Dendritic cell treated with granulocyte-macrophage colony-stimulating factor and Interleukin-4, amounts not matched to agents 40 ng/mL and 50 ng/mL, for 4 days (primary cell): ENCODE measurements around the gene DAO.
"Not testable (repeated sequence)": the region's sequence is repeated elsewhere in the genome, so short reads cannot be mapped to it uniquely, and the experiment has no call there.

ENCODE experiments used
- H3K27ac Mint-ChIP-seq: one replicate; pipeline ENCODE4 v1.8.0; 2022; ENCODE audit warnings: mild to moderate bottlenecking, mixed read lengths
- H3K27me3 Mint-ChIP-seq: one replicate; pipeline ENCODE4 v1.8.0; 2022; ENCODE audit warnings: mild to moderate bottlenecking, mixed read lengths
- H3K36me3 Mint-ChIP-seq: one replicate; pipeline ENCODE4 v1.8.0; 2022; ENCODE audit warnings: low read depth, mixed read lengths
- H3K4me1 Mint-ChIP-seq: one replicate; pipeline ENCODE4 v1.8.0; 2022; ENCODE audit warnings: low read depth, mixed read lengths
- H3K4me3 Mint-ChIP-seq: one replicate; pipeline ENCODE4 v1.8.0; 2022; ENCODE audit warnings: mild to moderate bottlenecking, moderate library complexity, mixed read lengths
- H3K9me3 Mint-ChIP-seq: one replicate; pipeline ENCODE4 v1.8.0; 2022; ENCODE audit warnings: mixed read lengths
- intact Hi-C: fragments of 100-400 bp; cut with micrococcal nuclease; formaldehyde crosslinking; loops from one replicate; pipeline ENCODE4 v1.15.0; 2022

DAO gene

GRCh38 chr12:108840605-108841332 lies 39.1 kb upstream of the DAO start:
- H3K27ac Mint-ChIP-seq: peak overlapping the region; percentile 89
- intact Hi-C loops: no loop called here
- H3K27me3 Mint-ChIP-seq: no peaks in the 10 kb centered on the region
- H3K4me1 Mint-ChIP-seq: peaks cover 82% of the 10 kb centered on the region
- no peaks in the 10 kb centered on the region for H3K9me3 Mint-ChIP-seq
- H3K36me3 Mint-ChIP-seq: peaks cover 88% of the 10 kb centered on the region
- H3K4me3 Mint-ChIP-seq: no peak overlapping the region

DNA sequence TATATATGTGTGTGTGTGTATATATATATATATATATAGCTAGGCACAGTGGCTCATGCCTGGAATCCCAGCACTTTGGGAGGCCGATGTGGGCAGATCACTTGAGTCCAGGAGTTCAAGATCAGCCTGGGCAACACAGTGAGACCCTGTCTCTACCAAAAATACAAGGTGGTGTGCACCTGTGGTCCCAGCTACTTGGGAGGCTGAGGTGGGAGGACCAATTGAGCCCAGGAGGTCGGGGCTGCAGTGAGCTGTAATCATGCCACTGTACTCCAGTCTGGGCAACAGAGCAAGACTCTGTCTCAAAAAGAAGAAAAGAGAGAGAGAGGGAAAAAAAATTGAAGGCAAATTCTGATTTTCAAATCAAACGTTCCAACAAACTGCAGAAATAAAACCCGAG lies 38.1 kb upstream of the DAO start:
- Mint-ChIP-seq H3K4me1 (peaks cover 87% of the 10 kb centered on the region), H3K36me3 (peaks cover 91% of the 10 kb centered on the region)
- H3K27me3 Mint-ChIP-seq, H3K4me3 Mint-ChIP-seq, H3K9me3 Mint-ChIP-seq, intact Hi-C loops, H3K27ac Mint-ChIP-seq: not testable (repeated sequence)

DNA sequence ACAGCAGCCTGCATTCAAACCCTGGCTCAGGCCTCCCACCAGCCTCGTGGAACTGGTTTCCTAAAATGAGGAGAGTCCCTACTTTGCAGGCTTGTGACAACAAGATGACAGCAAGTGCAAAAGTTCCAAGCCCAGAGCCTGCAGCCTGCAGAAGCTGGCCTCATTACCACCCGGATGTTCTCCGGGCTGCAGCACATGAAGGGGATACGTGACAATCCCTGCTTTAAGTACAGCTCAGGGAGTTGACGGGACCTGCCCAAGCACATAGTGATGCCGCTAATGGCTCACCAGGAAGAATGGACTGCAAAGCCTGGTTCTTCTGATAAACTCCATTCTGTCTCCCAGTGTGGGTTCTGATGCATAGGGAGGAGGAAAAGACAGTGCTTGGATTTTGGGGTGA lies 37.5 kb upstream of the DAO start:
- Mint-ChIP-seq H3K27ac (no peak overlapping the region), H3K9me3 (no peaks in the 10 kb centered on the region), H3K4me1 (peaks cover 88% of the 10 kb centered on the region), H3K27me3 (no peaks in the 10 kb centered on the region), H3K36me3 (peaks cover 91% of the 10 kb centered on the region), H3K4me3 (no peak overlapping the region)
- intact Hi-C loops: no loop called here

DNA sequence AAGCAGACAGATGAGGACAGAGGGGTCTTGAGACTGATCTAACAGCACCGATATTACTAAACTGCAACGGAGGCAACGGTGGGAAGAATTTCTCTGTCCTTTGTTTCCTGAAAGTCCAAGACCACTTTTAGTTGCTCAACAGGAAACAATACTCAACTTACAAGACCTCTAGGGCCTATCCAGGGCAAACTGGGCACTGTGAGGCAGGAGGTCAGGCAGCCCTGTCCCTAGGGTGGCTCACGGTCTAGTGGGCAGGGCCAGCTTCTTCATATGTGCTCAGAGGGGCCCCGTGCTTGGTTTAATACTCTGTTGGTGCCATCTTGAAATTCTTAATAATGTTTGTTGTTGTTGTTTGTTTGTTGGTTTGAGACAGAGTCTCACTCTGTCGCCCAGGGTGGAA lies 36.7 kb upstream of the DAO start:
- H3K27me3 Mint-ChIP-seq: no peaks in the 10 kb centered on the region
- no peak overlapping the region for H3K4me3 Mint-ChIP-seq
- H3K4me1 Mint-ChIP-seq: peaks cover 88% of the 10 kb centered on the region
- intact Hi-C loops: no loop called here
- no peak overlapping the region for H3K27ac Mint-ChIP-seq
- H3K9me3 Mint-ChIP-seq: no peaks in the 10 kb centered on the region
- peaks cover 93% of the 10 kb centered on the region for H3K36me3 Mint-ChIP-seq

- no peak overlapping the region for H3K4me3 Mint-ChIP-seq
- peaks cover 87% of the 10 kb centered on the region for H3K36me3 Mint-ChIP-seq
- peaks cover 72% of the 10 kb centered on the region for H3K4me1 Mint-ChIP-seq
- H3K27me3 Mint-ChIP-seq: no peaks in the 10 kb centered on the region
- no peaks in the 10 kb centered on the region for H3K9me3 Mint-ChIP-seq
- H3K27ac Mint-ChIP-seq: peak overlapping the region; percentile 45
- intact Hi-C loops: no loop called here
Observed at GRCh38 chr12:108845696-108846095, 34.2 kb upstream of the DAO start.

DNA sequence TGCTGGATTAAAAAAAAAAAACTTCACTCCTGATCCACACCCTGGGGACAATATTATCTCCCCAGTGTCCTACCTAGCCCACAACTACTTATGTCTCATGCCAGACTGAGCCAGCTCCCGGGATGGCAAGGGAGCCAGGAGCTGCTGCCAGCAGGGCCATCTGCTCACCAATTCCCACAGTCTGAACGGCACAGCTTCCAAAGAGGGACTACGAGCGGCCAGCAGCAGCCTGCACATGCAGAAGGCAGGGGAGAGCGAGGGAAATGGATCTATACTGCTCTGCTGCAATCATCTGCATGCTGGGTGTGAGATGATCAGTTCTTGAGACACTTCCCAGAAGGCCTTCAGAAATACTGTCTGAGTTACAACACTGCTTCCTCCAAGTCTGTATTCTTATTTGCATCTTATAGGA lies 33.6 kb upstream of the DAO start:
- Mint-ChIP-seq H3K4me3 (no peak overlapping the region), H3K4me1 (peaks cover 73% of the 10 kb centered on the region), H3K9me3 (no peaks in the 10 kb centered on the region), H3K36me3 (peaks cover 87% of the 10 kb centered on the region), H3K27me3 (no peaks in the 10 kb centered on the region), H3K27ac (peak overlapping the region; percentile 45)
- intact Hi-C loops: no loop called here

DNA sequence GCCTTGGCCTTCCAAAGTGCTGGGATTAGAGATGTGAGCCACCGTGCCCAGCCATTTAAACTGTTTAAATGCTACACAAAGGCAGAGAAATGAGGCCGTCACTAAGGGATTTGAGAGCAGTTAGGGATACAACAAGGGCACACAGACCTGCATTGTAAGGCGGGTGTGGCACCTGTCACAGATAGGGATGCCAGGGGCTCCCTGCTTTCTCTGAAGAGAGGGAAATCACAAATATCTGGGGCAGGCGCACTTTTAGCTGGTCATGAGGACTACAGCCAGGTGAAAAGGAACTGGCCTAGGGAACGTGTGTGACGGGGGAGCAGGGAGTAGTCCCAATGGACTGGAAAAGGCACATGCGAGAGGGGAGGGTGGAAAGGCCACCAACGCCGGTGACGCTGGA lies 32.2 kb upstream of the DAO start:
- Mint-ChIP-seq H3K4me1 (peaks cover 73% of the 10 kb centered on the region), H3K36me3 (peaks cover 87% of the 10 kb centered on the region), H3K27ac (peak overlapping the region; percentile 45), H3K4me3 (no peak overlapping the region), H3K27me3 (no peaks in the 10 kb centered on the region), H3K9me3 (no peaks in the 10 kb centered on the region)
- intact Hi-C loops: no loop called here

GRCh38 chr12:108849660-108850059 lies 30.2 kb upstream of the DAO start:
- Mint-ChIP-seq H3K27me3 (no peaks in the 10 kb centered on the region), H3K9me3 (no peaks in the 10 kb centered on the region), H3K4me1 (peaks cover 73% of the 10 kb centered on the region), H3K27ac (no peak overlapping the region), H3K36me3 (peaks cover 87% of the 10 kb centered on the region), H3K4me3 (no peak overlapping the region)
- intact Hi-C loops: loop anchor here (5.0 kb wide), 1 partner anchor 117 kb away; the partner anchor contains the start of gene CORO1C

DNA sequence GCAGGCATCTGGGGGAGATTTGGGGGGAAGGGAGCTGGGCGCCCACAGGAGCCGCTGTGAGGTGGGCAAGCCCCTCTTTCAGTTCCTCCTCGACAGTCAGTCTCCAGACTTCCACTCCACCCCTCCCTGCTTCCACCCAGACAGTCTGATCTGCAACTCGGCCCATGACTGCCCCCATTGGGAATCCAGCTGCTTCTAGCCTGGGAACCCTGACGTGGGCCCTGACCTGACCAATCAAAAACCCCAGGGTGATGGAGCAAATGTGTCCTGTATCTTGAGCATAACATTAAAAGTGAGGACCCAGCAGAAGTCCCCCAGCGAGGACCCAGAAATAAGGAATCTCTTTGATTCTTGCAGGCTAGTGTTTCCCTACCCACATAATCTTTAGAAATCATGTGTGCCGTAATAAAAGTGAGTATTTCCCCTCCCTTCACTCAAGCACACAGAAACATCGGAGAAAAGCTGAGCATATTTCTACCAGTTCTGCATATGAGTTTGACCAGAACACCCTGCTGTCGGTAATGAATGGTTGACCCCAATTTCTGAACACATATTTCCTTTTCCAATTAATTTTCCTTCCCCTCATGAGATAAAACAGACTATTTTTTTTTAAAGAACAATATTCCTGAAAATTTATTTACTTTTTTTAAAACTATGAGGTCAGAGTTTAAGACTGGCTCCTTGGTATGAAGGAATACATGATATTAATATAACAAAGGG lies 28.9 kb upstream of the DAO start:
- Mint-ChIP-seq H3K36me3 (peaks cover 89% of the 10 kb centered on the region), H3K9me3 (no peaks in the 10 kb centered on the region), H3K4me1 (peaks cover 80% of the 10 kb centered on the region), H3K27me3 (no peaks in the 10 kb centered on the region), H3K4me3 (peak overlapping the region; percentile 13), H3K27ac (peak overlapping the region; percentile 83)
- intact Hi-C loops: loop anchor here (5.0 kb wide), 1 partner anchor 119 kb away; the partner anchor contains the start of gene CORO1C

- Mint-ChIP-seq H3K4me1 (peaks cover 70% of the 10 kb centered on the region), H3K9me3 (no peaks in the 10 kb centered on the region), H3K4me3 (no peak overlapping the region), H3K36me3 (peaks cover 83% of the 10 kb centered on the region), H3K27ac (peak overlapping the region; percentile 91), H3K27me3 (no peaks in the 10 kb centered on the region)
- intact Hi-C loops: loop anchor here (5.0 kb wide), 1 partner anchor 120 kb away; the partner anchor contains the start of gene CORO1C
Observed at GRCh38 chr12:108852674-108853309, 27.1 kb upstream of the DAO start.

DNA sequence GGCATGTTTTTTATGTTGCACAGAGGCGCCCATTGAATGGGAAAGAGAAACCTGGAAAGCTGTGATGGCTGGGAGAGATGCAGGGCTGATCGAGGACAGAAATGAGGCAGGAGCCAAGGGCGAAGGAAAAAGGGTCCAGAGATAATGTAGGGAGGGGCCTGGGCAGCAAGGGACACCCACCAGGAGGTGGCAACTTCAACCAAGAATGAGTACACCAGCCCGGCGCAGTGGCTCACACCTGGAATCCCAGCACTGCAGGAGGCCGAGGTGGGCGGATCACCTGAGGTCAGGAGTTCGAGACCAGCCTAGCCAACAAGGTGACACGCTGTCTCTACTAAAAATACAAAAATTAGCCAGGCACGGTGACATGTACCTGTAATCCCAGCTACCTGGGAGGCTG lies 26.5 kb upstream of the DAO start:
- Mint-ChIP-seq H3K27me3 (no peaks in the 10 kb centered on the region), H3K27ac (peak overlapping the region; percentile 91), H3K4me3 (peak overlapping the region; percentile 33), H3K9me3 (no peaks in the 10 kb centered on the region), H3K36me3 (peaks cover 76% of the 10 kb centered on the region), H3K4me1 (peaks cover 70% of the 10 kb centered on the region)
- intact Hi-C loops: loop anchor here (5.0 kb wide), 1 partner anchor 121 kb away; the partner anchor contains the start of gene CORO1C

- peaks cover 70% of the 10 kb centered on the region for H3K36me3 Mint-ChIP-seq
- intact Hi-C loops: loop anchor here (5.0 kb wide), 1 partner anchor 122 kb away; the partner anchor contains the start of gene CORO1C
- peaks cover 72% of the 10 kb centered on the region for H3K4me1 Mint-ChIP-seq
- no peaks in the 10 kb centered on the region for H3K27me3 Mint-ChIP-seq
- peak overlapping the region; percentile 45 for H3K4me3 Mint-ChIP-seq
- H3K9me3 Mint-ChIP-seq: no peaks in the 10 kb centered on the region
- H3K27ac Mint-ChIP-seq: peak overlapping the region; percentile 91
Observed at GRCh38 chr12:108853981-108854446, 25.9 kb upstream of the DAO start.

DNA sequence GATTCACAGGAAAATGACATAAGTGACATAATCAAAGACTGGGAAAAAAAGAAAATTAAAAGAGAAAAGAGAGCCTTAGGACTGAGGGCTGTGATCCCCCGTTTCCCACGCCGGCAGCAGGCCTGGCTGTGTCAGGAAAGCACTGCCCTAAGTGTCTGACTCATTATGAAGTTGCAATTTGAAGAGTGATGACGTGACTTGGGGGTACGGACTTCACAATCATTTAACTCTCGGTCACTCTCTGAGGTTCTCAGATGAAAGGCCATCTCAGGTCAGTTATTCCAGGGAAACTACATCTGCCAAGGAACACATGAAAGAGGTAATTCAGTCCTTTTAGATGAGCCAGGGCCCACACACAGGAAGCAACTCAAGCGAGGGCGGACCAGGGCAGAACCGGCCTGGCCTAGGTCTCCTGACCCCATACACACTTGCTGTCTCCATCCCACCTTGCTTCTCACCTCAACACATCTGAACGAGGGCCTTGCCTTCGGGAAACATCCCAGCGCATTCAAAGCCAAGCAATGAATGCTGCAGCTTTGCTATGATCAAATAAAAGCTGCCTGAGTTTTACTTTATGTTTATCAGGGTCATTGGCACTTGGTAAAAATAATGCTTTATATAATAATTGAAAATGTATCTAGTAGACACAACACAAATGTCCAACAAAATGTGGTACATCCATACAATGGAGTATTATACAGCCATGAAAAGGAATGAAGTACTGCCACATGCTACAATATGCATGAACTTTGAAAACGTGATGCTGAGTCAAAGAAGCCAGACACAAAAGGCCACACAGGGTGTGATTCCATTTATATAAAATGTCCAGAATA lies 25.2 kb upstream of the DAO start:
- intact Hi-C loops: loop anchor here (5.0 kb wide), 2 partner anchors 32 to 122 kb away; partner anchors contain the start of gene CORO1C
- H3K4me1 Mint-ChIP-seq: peaks cover 78% of the 10 kb centered on the region
- H3K27me3 Mint-ChIP-seq: no peaks in the 10 kb centered on the region
- H3K27ac Mint-ChIP-seq: peak overlapping the region; percentile 91
- no peaks in the 10 kb centered on the region for H3K9me3 Mint-ChIP-seq
- H3K4me3 Mint-ChIP-seq: peak overlapping the region; percentile 45
- peaks cover 65% of the 10 kb centered on the region for H3K36me3 Mint-ChIP-seq
